Muscle layer of colon (tissue), 2 donors: Measurements from ENCODE around the gene GBX1.

Experiments used
- H3K27ac ChIP-seq: one replicate; pipeline ENCODE4 v1.7.0; 2013; ENCODE audit warnings: low read depth, mild to moderate bottlenecking, low read length, moderate library complexity
- H3K27me3 ChIP-seq, 2 donors: one replicate each; pipeline ENCODE4 v1.7.0; 2013; ENCODE audit warnings: low read length in 2 of 2, mild to moderate bottlenecking in 2 of 2; ENCODE audit not compliant: insufficient read depth in 2 of 2, control insufficient read depth in 1 of 2
- H3K36me3 ChIP-seq: one replicate; pipeline ENCODE4 v1.7.0; 2013; ENCODE audit warnings: mild to moderate bottlenecking, low read length; ENCODE audit not compliant: insufficient read depth
- H3K4me1 ChIP-seq: one replicate; pipeline ENCODE4 v1.7.0; 2013; ENCODE audit warnings: mild to moderate bottlenecking, low read length; ENCODE audit not compliant: insufficient read depth
- H3K4me3 ChIP-seq, 2 donors: one replicate each; pipeline ENCODE4 v1.7.0; 2013; ENCODE audit warnings: low read length in 2 of 2, low read depth in 1 of 2, mild to moderate bottlenecking in 1 of 2, moderate library complexity in 1 of 2
- H3K9ac ChIP-seq: one replicate; pipeline ENCODE4 v1.7.0; 2013; ENCODE audit warnings: low read length
- H3K9me3 ChIP-seq: one replicate; pipeline ENCODE4 v1.7.0; 2013; ENCODE audit warnings: mild to moderate bottlenecking, low read length
- donor health status: abdominal sarcoma.
- donor health status: Adenocarcinoma of cecum.

The GBX1 gene

GRCh38 chr7:151114151-151115090 lies 53.1 kb downstream of the GBX1 start:
- Histone ChIP-seq H3K4me3 (no peak overlapping the region), H3K9ac (no peak overlapping the region), H3K27ac (no peak overlapping the region)

GRCh38 chr7:151113344-151114150 lies 53.9 kb downstream of the GBX1 start:
- Histone ChIP-seq H3K36me3 (peaks cover 2% of the 10 kb centered on the region), H3K27me3 (no peaks in the 10 kb centered on the region), H3K9ac (no peak overlapping the region), H3K4me1 (peaks cover 36% of the 10 kb centered on the region), H3K9me3 (no peaks in the 10 kb centered on the region), H3K27ac (no peak overlapping the region), H3K4me3 (no peak overlapping the region)

More at GRCh38 chr7:151114151-151115090, 53.1 kb downstream of the GBX1 start:
- H3K27me3 ChIP-seq, result no peaks in the 10 kb centered on the region
- no peaks in the 10 kb centered on the region for H3K9me3 ChIP-seq
- peaks cover 32% of the 10 kb centered on the region for H3K4me1 ChIP-seq
- H3K36me3 ChIP-seq, result peaks cover 10% of the 10 kb centered on the region

- H3K27me3 ChIP-seq, result no peaks in the 10 kb centered on the region
- H3K9ac ChIP-seq, result no peak overlapping the region
- H3K9me3 ChIP-seq, result no peaks in the 10 kb centered on the region
- H3K27ac ChIP-seq, result no peak overlapping the region
- H3K4me3 ChIP-seq, result no peak overlapping the region
- H3K36me3 ChIP-seq, result no peaks in the 10 kb centered on the region
- H3K4me1 ChIP-seq, result peaks cover 36% of the 10 kb centered on the region
Observed at GRCh38 chr7:151110941-151111645, 56.4 kb downstream of the GBX1 start.

GRCh38 chr7:151110236-151110940 lies 57.1 kb downstream of the GBX1 start:
- Histone ChIP-seq H3K9me3 (no peaks in the 10 kb centered on the region), H3K27me3 (no peaks in the 10 kb centered on the region), H3K27ac (no peak overlapping the region), H3K9ac (no peak overlapping the region), H3K4me1 (peaks cover 31% of the 10 kb centered on the region), H3K36me3 (no peaks in the 10 kb centered on the region), H3K4me3 (no peak overlapping the region)

- Histone ChIP-seq H3K9ac (no peak overlapping the region), H3K9me3 (no peaks in the 10 kb centered on the region), H3K27ac (peak overlapping the region; percentile 23), H3K27me3 (no peaks in the 10 kb centered on the region), H3K36me3 (no peaks in the 10 kb centered on the region), H3K4me1 (peaks cover 31% of the 10 kb centered on the region), H3K4me3 (no peak overlapping the region)
Observed at GRCh38 chr7:151109094-151110048, 58.1 kb downstream of the GBX1 start.

GRCh38 chr7:151107882-151108281 lies 59.6 kb downstream of the GBX1 start:
- H3K4me3 ChIP-seq, result no peak overlapping the region
- H3K4me1 ChIP-seq, result peaks cover 24% of the 10 kb centered on the region
- no peaks in the 10 kb centered on the region for H3K27me3 ChIP-seq
- H3K36me3 ChIP-seq, result no peaks in the 10 kb centered on the region
- H3K9ac ChIP-seq, result no peak overlapping the region
- H3K27ac ChIP-seq, result no peak overlapping the region
- no peaks in the 10 kb centered on the region for H3K9me3 ChIP-seq

GRCh38 chr7:151104411-151105235 lies 62.9 kb downstream of the GBX1 start:
- Histone ChIP-seq H3K36me3 (no peaks in the 10 kb centered on the region), H3K4me1 (peaks cover 5% of the 10 kb centered on the region), H3K27ac (no peak overlapping the region), H3K9me3 (no peaks in the 10 kb centered on the region), H3K9ac (no peak overlapping the region), H3K4me3 (no peak overlapping the region), H3K27me3 (no peaks in the 10 kb centered on the region)

GRCh38 chr7:151103973-151104372 lies 63.5 kb downstream of the GBX1 start:
- Histone ChIP-seq H3K9me3 (no peaks in the 10 kb centered on the region), H3K9ac (no peak overlapping the region), H3K36me3 (no peaks in the 10 kb centered on the region), H3K27me3 (no peaks in the 10 kb centered on the region), H3K4me1 (no peaks in the 10 kb centered on the region), H3K27ac (no peak overlapping the region), H3K4me3 (no peak overlapping the region)

- Histone ChIP-seq H3K9me3 (no peaks in the 10 kb centered on the region), H3K27ac (no peak overlapping the region), H3K4me1 (no peaks in the 10 kb centered on the region)
Observed at GRCh38 chr7:151102991-151103390, 64.5 kb downstream of the GBX1 start.

More at GRCh38 chr7:151102991-151103390, 64.5 kb downstream of the GBX1 start:
- no peaks in the 10 kb centered on the region for H3K36me3 ChIP-seq
- no peak overlapping the region for H3K4me3 ChIP-seq
- H3K9ac ChIP-seq, result no peak overlapping the region
- no peaks in the 10 kb centered on the region for H3K27me3 ChIP-seq
